CD14-positive monocyte (primary cell): ENCODE measurements around the gene GIMAP4. TPM values are rescaled to one million over a fixed set of nuclear protein-coding genes. Genes with fewer than 3 reads are reported as not detected.

Source experiments
- DNase-seq, 3 donors: peaks; one replicate each; pipeline ENCODE4 v3.0.0-alpha.2; 2011 to 2022
- H2AFZ ChIP-seq: 2 replicates; pipeline ENCODE4 v1.6.0; 2012; ENCODE audit warnings: mild to moderate bottlenecking, low read depth, low read length, inconsistent platforms; ENCODE audit not compliant: insufficient read depth, poor library complexity, severe bottlenecking
- H3K27ac ChIP-seq, 2 donors: 1 replicate in 1 of 2; 2 replicates in 1 of 2; pipeline ENCODE4 v1.5.1; 2012 to 2013; ENCODE audit warnings: low read length in 2 of 2, control low read depth in 1 of 2, inconsistent platforms in 1 of 2, low read depth in 1 of 2, mild to moderate bottlenecking in 1 of 2
- H3K27me3 ChIP-seq, 2 donors: one replicate each; pipeline versions ENCODE4 v1.6.0 to v1.6.1; 2011 to 2013; ENCODE audit warnings: low read length in 2 of 2; ENCODE audit not compliant: control insufficient read depth in 2 of 2, insufficient read depth in 2 of 2
- H3K36me3 ChIP-seq, 2 donors: replicated peaks in 1 of 2; 1 replicate in 1 of 2; 2 replicates in 1 of 2; pipeline versions ENCODE4 v1.5.1 to v1.6.1; 2012 to 2013; ENCODE audit warnings: low read length in 2 of 2, control low read depth in 1 of 2, inconsistent platforms in 1 of 2, mild to moderate bottlenecking in 1 of 2; ENCODE audit not compliant: insufficient read depth in 2 of 2, control insufficient read depth in 1 of 2
- H3K4me1 ChIP-seq, 2 donors: 1 replicate in 1 of 2; 2 replicates in 1 of 2; pipeline versions ENCODE4 v1.5.1 to v1.6.1; 2012 to 2013; ENCODE audit warnings: low read length in 2 of 2, control low read depth in 1 of 2, inconsistent platforms in 1 of 2, mild to moderate bottlenecking in 1 of 2, moderate library complexity in 1 of 2; ENCODE audit not compliant: insufficient read depth in 2 of 2, control insufficient read depth in 1 of 2
- H3K4me2 ChIP-seq: replicated peaks from 2 replicates; pipeline ENCODE3; 2012; ENCODE audit warnings: low read length, moderate library complexity, mild to moderate bottlenecking; ENCODE audit not compliant: poor library complexity, severe bottlenecking; ENCODE audit errors: extremely low read depth
- H3K4me3 ChIP-seq, 3 experiments: fragments of 200-600 bp in 1 of 3; sonication (generic) in 1 of 3; replicated peaks in 1 of 3; 1 replicate in 2 of 3; 2 replicates in 1 of 3; pipeline ENCODE4 v1.5.1; 2011 to 2013; ENCODE audit warnings: low read length in 3 of 3, mild to moderate bottlenecking in 3 of 3, control low read depth in 2 of 3, low read depth in 2 of 3, inconsistent platforms in 1 of 3, moderate library complexity in 1 of 3
- H3K79me2 ChIP-seq: 2 replicates; pipeline ENCODE4 v1.6.0; 2012; ENCODE audit warnings: mild to moderate bottlenecking, control low read depth, inconsistent platforms, low read length, moderate library complexity; ENCODE audit not compliant: insufficient read depth
- H3K9ac ChIP-seq: 2 replicates; pipeline ENCODE4 v1.6.0; 2017; ENCODE audit warnings: low read length, mild to moderate bottlenecking; ENCODE audit not compliant: insufficient read depth, poor library complexity, severe bottlenecking
- H3K9me3 ChIP-seq, 2 donors: replicated peaks in 1 of 2; 1 replicate in 1 of 2; 2 replicates in 1 of 2; pipeline versions ENCODE4 v1.5.1 to v1.6.1; 2012 to 2013; ENCODE audit warnings: low read length in 2 of 2, control low read depth in 1 of 2; ENCODE audit not compliant: control insufficient read depth in 1 of 2, insufficient read depth in 1 of 2
- H4K20me1 ChIP-seq: 2 replicates; pipeline ENCODE4 v1.6.0; 2012; ENCODE audit warnings: mild to moderate bottlenecking, low read length, control low read depth, moderate library complexity; ENCODE audit not compliant: insufficient read depth
- H3K27ac Mint-ChIP-seq, 7 donors: one replicate each; pipeline ENCODE4 v1.8.0; 2020; ENCODE audit warnings: mild to moderate bottlenecking in 7 of 7, mixed read lengths in 7 of 7, moderate library complexity in 6 of 7, inconsistent platforms in 2 of 7
- H3K27me3 Mint-ChIP-seq, 3 donors: one replicate each; pipeline ENCODE4 v1.8.0; 2021 to 2022; ENCODE audit warnings: low read depth in 3 of 3, mild to moderate bottlenecking in 3 of 3, mixed read lengths in 3 of 3, moderate library complexity in 3 of 3, inconsistent platforms in 1 of 3
- H3K36me3 Mint-ChIP-seq, 2 donors: one replicate each; pipeline ENCODE4 v1.8.0; 2020; ENCODE audit warnings: mixed read lengths in 2 of 2, inconsistent platforms in 1 of 2, mild to moderate bottlenecking in 1 of 2
- H3K4me1 Mint-ChIP-seq: one replicate; pipeline ENCODE4 v1.8.0; 2020; ENCODE audit warnings: mild to moderate bottlenecking, mixed read lengths
- H3K4me3 Mint-ChIP-seq, 2 donors: one replicate each; pipeline ENCODE4 v1.8.0; 2020; ENCODE audit warnings: mild to moderate bottlenecking in 2 of 2, mixed read lengths in 2 of 2, moderate library complexity in 1 of 2
- H3K9me3 Mint-ChIP-seq, 7 donors: one replicate each; pipeline ENCODE4 v1.8.0; 2020 to 2022; ENCODE audit warnings: mixed read lengths in 7 of 7, mild to moderate bottlenecking in 6 of 7, moderate library complexity in 6 of 7, inconsistent platforms in 2 of 7
- CTCF ChIP-seq: fragments of 200-600 bp; IDR thresholded peaks from one replicate; pipeline ENCODE4 v1.8.0; 2022; ENCODE audit warnings: antibody characterized with exemption, mild to moderate bottlenecking
- WGBS: methylation state at CpG from one replicate; pipeline ENCODE4 v1.1.5; 2013; ENCODE audit warnings: missing lambda C conversion rate; ENCODE audit not compliant: insufficient coverage; 5-methylcytosine and 5-hydroxymethylcytosine counted together
- intact Hi-C, 2 donors: fragments of 100-400 bp; cut with micrococcal nuclease; formaldehyde crosslinking; loops; one replicate each; pipeline versions ENCODE4 v1.15.0 to v1.15.1; 2023
- polyA plus RNA-seq, 3 donors: library from polyadenylated mRNA; depleted of rRNA in 1 of 3; unstranded in 2 of 3; stranded (reverse) in 1 of 3; fragments of 300-500 nt in 2 of 3; fragments of >200 nt in 1 of 3; fragmentation: Illumina TruSeq in 2 of 3; gene quantifications; 1 replicate in 2 of 3; 2 replicates in 1 of 3; pipeline ENCODE4 v1.2.3, GENCODE V29; 2012 to 2021

The GIMAP4 gene
- polyA plus RNA-seq, 3 donors: 37.3 to 269 (median 167) TPM

GRCh38 chr7:150610233-150610632 is 43.0 kb downstream of the GIMAP4 start:
- Histone ChIP-seq H3K4me2 (no peak overlapping the region), H3K4me1 (no peaks in the 10 kb centered on the region), H4K20me1 (no peaks in the 10 kb centered on the region), H3K9ac (no peak overlapping the region), H3K4me3 (no peak overlapping the region), H3K36me3 (no peaks in the 10 kb centered on the region), H3K9me3 (peaks cover 0 to 13% of the 10 kb centered on the region in 2 donors), H3K27me3 (no peaks in the 10 kb centered on the region), H2AFZ (no peak overlapping the region), H3K79me2 (no peaks in the 10 kb centered on the region), H3K27ac (no peak overlapping the region)
- TF ChIP-seq CTCF: no peak
- DNase-seq: no peak
- Mint-ChIP-seq H3K9me3 (peaks cover 4 to 9% (median 6%) of the 10 kb centered on the region in 7 donors), H3K27ac (no peak overlapping the region), H3K4me1 (peaks cover 15% of the 10 kb centered on the region), H3K36me3 (peaks cover 0 to 3% of the 10 kb centered on the region in 2 donors), H3K4me3 (no peak overlapping the region), H3K27me3 (peaks cover 0 to 5% (median 0%) of the 10 kb centered on the region in 3 donors)
- WGBS: no CpG with 5 or more reads among the region's 1 CpG
- intact Hi-C loops: no loop called here

GRCh38 chr7:150612925-150613324 is 45.7 kb downstream of the GIMAP4 start:
- H3K9ac ChIP-seq: no peak overlapping the region
- Mint-ChIP-seq H3K4me3 (no peak overlapping the region), H3K36me3 (peaks cover 0 to 3% of the 10 kb centered on the region in 2 donors), H3K4me1 (peaks cover 10% of the 10 kb centered on the region), H3K27ac (no peak overlapping the region), H3K9me3 (peaks cover 2 to 9% (median 5%) of the 10 kb centered on the region in 7 donors), H3K27me3 (peaks cover 0 to 5% (median 0%) of the 10 kb centered on the region in 3 donors)
- 97% methylated on average over 2 of the region's 3 CpGs for WGBS
- no peak overlapping the region for H3K4me3 ChIP-seq
- no peak overlapping the region for H2AFZ ChIP-seq
- H3K27ac ChIP-seq: no peak overlapping the region
- H3K4me2 ChIP-seq: no peak overlapping the region
- H3K79me2 ChIP-seq: no peaks in the 10 kb centered on the region
- no peaks in the 10 kb centered on the region for H4K20me1 ChIP-seq
- no peaks in the 10 kb centered on the region for H3K36me3 ChIP-seq
- no peaks in the 10 kb centered on the region for H3K4me1 ChIP-seq
- intact Hi-C loops: no loop called here
- H3K9me3 ChIP-seq: peaks cover 0 to 3% of the 10 kb centered on the region in 2 donors
- DNase-seq: no peak
- no peak for TF ChIP-seq CTCF
- H3K27me3 ChIP-seq: no peaks in the 10 kb centered on the region
